GM19193 (cell line): ENCODE data around the gene ANKRD28.

Experiments
- POLR2A ChIP-seq: IDR thresholded peaks from 4 replicates; pipeline ENCODE4 v1.6.1; 2011; ENCODE audit not compliant: insufficient read depth, insufficient read length; ENCODE audit errors: extremely low read depth

The ANKRD28 gene

DNA sequence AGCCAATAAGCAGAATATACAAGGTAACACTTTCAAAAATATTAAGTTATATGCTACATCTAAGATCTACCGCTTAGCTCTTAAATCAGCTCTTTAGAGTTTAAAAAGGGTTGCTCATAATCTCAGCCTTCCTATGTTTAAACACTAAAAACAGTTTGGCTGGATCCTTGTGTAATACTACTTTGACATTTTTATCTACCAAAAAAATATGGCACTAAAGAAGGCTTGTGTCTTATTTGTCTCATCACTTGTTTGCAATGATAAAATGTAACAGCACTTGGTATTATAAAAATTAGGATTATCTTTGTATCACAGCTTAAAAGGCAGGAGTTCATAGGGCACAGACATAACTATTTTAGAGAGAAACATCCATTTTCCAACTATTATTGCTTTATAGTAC, 9.8 kb downstream of the ANKRD28 start:
- no peak for TF ChIP-seq POLR2A

DNA sequence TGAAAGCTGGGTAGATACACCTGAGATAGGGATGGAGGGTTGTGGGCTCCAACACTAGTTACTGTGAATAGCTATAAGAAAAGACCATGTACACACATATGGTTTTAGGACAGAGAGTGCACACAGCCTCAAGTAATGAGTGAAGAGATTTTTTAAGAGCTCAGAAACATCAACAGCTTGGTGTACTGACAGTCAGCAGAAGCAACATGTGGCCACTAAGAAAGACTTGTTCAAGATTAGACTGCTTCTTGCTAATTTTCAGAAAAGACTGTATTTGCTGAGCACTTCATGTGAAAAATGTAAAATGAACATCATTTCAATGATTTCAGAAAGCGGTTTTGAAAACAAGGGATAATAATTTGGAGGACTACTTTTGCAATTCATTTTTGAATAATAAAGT, 10.3 kb downstream of the ANKRD28 start:
- no peak for TF ChIP-seq POLR2A

GRCh38 chr3:15783361-15783969, 14.3 kb downstream of the ANKRD28 start:
- no peak for TF ChIP-seq POLR2A

DNA sequence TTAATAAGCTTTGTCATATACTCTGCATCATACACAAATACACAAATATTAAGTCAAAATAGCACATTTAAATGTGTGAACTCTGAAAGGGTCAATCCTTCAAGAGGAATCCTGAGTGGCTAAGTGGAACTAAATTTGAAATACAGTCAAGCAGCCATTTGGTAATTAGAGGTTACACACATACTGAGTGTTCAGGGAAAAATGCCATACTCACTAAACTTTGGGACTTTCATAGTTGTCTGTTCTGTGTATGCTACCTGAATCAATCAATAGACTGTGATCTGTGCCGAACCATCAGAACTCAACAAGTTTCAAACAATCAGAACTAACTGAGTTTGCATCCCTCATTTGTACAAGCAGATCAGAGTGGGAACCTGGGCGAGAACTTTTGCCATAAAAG, 15.3 kb downstream of the ANKRD28 start:
- no peak for TF ChIP-seq POLR2A

- TF ChIP-seq POLR2A, result no peak
These were observed 16.0 kb downstream of the ANKRD28 start for GRCh38 chr3:15781637-15782402.

DNA sequence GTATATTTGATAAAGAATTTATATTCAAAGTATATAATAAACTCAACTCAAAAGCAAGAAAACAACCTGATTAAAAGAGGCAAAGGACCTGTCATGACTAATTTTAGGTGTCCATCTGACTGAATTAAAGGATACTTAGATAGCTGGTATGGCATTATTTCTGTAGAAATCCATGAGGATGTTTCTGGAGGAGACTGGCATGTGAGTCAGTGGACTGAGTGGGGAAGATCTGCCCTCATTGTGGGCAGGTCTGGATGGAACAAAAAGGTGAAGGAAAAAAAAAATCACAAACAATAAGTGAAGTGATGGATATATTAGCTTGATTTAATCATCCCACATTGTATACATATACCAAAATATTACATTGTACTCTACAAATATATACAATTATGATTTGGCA, 16.6 kb downstream of the ANKRD28 start:
- no peak for TF ChIP-seq POLR2A

DNA sequence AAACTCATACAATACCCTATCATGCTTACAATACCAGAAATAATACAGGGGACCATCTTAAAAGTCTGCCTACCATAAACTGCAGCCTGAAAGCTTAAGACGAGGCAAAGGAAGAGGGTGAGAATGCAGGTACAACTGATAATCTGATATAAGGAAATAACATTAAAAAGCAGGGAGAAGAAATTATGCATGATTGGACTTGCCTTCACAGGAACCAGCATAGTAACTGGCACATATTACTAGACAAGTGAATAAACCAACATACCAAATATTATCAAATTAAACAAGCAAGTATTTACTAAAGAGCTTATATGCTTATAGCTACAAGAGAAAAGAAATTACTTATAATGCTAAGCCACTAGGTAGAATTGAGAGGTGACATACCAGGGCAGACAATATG, 18.7 kb downstream of the ANKRD28 start:
- no peak for TF ChIP-seq POLR2A

- no peak for TF ChIP-seq POLR2A
These were observed 19.4 kb downstream of the ANKRD28 start for GRCh38 chr3:15778332-15778858.

GRCh38 chr3:15771444-15771843, 26.3 kb downstream of the ANKRD28 start:
- TF ChIP-seq POLR2A, result no peak

- no peak for TF ChIP-seq POLR2A
These were observed 28.4 kb downstream of the ANKRD28 start for GRCh38 chr3:15769256-15769915.

DNA sequence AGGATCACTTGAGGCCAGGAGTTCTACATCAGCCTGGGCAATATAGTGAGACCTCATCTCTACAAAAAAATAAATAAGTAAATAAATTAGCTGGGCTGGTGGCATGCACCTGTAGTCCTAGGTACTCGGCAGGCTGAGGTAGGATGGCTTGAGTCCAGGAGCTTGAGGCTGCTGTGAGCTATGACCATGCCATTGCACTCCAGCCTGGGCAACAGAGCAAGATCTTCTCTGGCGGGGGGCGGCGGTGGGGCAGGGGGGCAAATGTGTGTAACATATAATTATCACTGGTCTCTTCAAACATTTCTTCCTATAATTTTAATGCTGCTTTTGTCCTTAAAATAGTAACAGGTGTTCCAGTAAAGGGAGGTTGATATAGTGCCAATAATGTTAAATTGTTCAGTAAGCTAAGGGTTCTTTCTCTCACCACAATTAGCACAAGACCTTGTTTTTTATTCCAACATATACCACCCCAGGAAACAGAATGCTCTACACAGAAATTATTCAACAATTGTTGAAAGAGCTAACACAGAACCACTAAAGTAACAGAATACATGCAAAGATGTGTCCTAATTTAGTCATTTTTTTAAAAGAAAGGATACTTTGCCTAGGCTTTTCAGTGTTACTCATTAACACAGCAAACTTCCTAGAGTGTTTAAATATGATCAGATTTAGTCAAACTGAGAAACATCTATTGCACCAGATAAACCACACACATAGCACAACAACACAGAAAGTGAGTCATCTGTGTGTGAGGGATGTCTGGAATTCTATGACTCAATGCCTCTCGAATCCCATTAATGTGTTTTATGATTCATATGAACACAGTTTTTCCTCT, 29.1 kb downstream of the ANKRD28 start:
- TF ChIP-seq POLR2A, result no peak

- no peak for TF ChIP-seq POLR2A
These were observed 31.4 kb downstream of the ANKRD28 start for GRCh38 chr3:15766406-15766805.

DNA sequence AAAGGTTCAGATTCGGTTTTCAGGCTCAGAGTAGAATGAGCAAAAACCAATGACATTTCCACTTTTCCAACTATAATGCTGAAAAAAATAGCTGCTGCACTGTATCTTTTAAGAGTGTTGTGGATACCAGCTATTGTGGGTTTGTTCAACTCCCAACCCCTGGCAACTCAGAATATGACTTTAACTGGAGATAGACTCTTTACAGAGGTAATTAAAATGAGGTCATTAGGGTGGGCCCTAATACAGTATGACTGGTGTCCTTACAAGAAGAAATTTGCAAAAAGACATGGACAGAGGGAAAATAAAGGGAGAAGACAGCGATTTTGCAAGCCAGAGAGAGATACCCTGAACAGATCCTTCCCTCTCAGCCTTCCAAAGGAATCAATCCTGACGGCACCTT, 39.5 kb downstream of the ANKRD28 start:
- no peak for TF ChIP-seq POLR2A

DNA sequence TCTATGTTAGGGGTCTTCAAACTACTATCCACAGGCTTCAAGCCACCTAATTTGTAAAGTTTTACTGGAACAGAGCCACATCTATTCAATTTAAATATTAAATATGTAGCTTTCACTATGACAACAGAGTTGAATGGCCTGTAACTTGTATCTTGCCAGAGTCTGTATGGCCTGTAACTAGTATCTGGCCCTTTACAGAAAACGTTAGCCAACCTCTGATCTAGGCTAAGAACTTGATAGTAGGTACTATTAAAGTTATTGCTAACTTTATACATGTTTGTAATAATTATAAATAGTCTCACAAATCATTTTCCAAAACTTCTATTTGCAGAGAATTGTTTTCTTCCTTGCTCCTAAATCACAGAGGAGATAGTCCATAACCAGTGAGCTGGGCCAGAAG, 40.0 kb downstream of the ANKRD28 start:
- TF ChIP-seq POLR2A, result no peak

DNA sequence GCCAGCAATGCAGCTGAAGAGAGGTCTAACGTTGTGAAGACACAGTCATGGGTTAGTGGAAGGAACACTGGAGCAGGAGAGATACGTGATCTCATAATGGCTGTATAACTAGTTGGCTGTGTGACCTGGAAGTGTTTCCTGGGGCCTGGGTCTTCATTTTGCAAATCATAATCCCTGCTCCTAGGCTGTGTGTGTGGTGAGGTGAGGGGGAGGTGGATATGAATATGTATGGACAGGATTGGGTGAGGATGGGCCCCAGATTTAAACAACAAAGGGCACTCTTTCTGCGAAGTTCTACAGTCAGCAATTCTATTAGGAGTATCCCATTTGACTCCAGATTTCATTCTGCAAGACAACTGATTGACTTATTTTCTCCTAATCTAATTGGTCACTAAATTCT, 41.3 kb downstream of the ANKRD28 start:
- no peak for TF ChIP-seq POLR2A
